Activated T-helper 17 cell treated with anti-CD3 and anti-CD28 coated beads, Interleukin-2, amount 50 U/mL, for 72 hours (primary cell): ENCODE measurements around the gene NCF4. TPM values are rescaled to one million over a fixed set of nuclear protein-coding genes. Genes with fewer than 3 reads are reported as not detected.

ENCODE experiments used
- ATAC-seq: fragments of 150-1000 bp; cut with Tn5 transposase; replicated peaks from 2 replicates; pipeline ENCODE4 v1.10.0; 2021; ENCODE audit warnings: mild to moderate bottlenecking, moderate library complexity
- H3K27ac Mint-ChIP-seq: one replicate; pipeline ENCODE4 v1.8.0; 2022; ENCODE audit warnings: mixed read lengths
- H3K27me3 Mint-ChIP-seq: one replicate; pipeline ENCODE4 v1.8.0; 2022; ENCODE audit warnings: mixed read lengths
- H3K36me3 Mint-ChIP-seq: one replicate; pipeline ENCODE4 v1.8.0; 2022; ENCODE audit warnings: low read depth, mild to moderate bottlenecking, mixed read lengths
- H3K4me1 Mint-ChIP-seq: one replicate; pipeline ENCODE4 v1.8.0; 2022; ENCODE audit warnings: mixed read lengths
- H3K4me3 Mint-ChIP-seq: one replicate; pipeline ENCODE4 v1.8.0; 2022; ENCODE audit warnings: mild to moderate bottlenecking, mixed read lengths
- H3K9me3 Mint-ChIP-seq: one replicate; pipeline ENCODE4 v1.8.0; 2022; ENCODE audit warnings: mixed read lengths
- total RNA-seq, 2 donors: library from RNA; stranded (reverse); gene quantifications; one replicate each; pipeline ENCODE4 v1.2.3, GENCODE V29; 2022

Gene NCF4
- total RNA-seq, 2 donors from 2014 or later = 40.6 to 60.1 TPM

DNA sequence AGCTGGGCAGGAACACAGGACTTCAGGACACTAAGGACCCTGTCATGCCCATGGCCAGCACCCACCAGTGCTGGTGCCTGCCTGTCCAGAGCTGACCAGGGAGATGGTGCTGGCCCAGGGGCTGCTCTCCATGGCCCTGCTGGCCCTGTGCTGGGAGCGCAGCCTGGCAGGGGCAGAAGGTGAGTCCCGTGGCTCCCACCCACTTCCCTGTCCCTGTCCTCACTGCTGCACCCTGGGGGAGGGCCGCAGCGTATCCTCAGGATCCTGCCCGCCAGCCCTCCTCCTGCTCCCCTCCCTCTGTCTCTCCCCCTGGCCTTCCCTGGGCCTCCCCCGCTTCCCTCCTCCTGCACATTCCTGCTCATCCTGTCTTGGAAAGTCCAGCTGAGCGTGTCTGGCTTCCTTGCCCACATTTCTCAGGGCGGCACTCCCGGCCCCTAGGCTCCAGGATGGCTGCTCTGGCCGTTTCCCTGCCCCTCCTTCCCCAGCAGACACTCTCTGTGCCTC is 61.4 kb downstream of the NCF4 start:
- Mint-ChIP-seq H3K9me3 (no peaks in the 10 kb centered on the region), H3K27me3 (peaks cover 11% of the 10 kb centered on the region), H3K4me1 (peaks cover 5% of the 10 kb centered on the region), H3K36me3 (no peaks in the 10 kb centered on the region), H3K27ac (no peak overlapping the region), H3K4me3 (no peak overlapping the region)
- no peak for ATAC-seq

DNA sequence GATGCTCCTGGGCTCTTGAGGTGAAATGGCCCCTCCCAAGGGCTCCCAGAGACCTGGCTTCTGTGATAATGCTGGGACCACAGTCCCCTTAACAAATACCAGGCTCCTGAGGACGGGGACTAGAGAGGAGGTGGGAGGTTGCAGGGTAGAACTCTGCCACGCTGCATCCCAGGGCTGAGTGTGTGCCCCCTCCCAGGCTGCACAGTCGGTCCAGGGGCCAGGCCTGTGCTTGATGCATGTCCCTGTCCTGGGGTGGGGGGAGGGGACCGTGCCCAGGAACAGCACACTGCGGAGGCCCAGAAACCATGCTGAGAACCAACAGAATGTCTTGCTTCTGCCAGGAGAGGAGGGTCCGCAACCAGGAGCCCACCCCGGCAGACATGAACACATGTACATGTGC is 61.9 kb downstream of the NCF4 start:
- no peak overlapping the region for H3K4me3 Mint-ChIP-seq
- peaks cover 8% of the 10 kb centered on the region for H3K4me1 Mint-ChIP-seq
- H3K27ac Mint-ChIP-seq = no peak overlapping the region
- no peaks in the 10 kb centered on the region for H3K36me3 Mint-ChIP-seq
- H3K9me3 Mint-ChIP-seq = no peaks in the 10 kb centered on the region
- ATAC-seq = no peak
- peaks cover 15% of the 10 kb centered on the region for H3K27me3 Mint-ChIP-seq

DNA sequence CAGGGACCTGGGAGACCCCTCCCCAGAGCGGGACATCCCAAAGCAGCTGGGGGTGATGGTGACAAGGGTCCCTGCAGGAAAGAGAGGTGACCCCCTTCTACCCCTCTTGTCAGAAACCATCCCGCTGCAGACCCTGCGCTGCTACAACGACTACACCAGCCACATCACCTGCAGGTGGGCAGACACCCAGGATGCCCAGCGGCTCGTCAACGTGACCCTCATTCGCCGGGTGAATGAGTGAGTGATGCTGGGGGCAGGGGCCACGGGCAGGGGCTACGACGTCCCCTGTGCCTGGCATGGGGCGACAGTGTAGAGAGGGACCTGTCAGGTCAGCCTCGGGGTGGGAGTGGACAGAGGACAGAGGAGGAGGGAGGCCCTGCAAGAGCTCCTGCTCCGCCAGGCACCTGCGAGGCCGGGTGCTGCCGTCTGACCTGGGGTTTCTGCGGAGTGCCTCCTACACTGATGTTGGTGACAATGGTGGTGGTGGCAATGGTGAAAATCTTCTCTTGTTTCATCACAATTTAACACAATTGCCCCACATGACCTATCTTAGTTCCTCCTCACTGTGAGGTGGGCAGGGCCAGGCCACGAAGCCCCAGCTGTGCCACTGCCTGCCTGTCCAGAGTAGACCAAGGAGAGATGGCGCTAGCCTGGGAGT is 62.5 kb downstream of the NCF4 start:
- H3K36me3 Mint-ChIP-seq = no peaks in the 10 kb centered on the region
- peaks cover 16% of the 10 kb centered on the region for H3K27me3 Mint-ChIP-seq
- no peak overlapping the region for H3K4me3 Mint-ChIP-seq
- no peaks in the 10 kb centered on the region for H3K9me3 Mint-ChIP-seq
- ATAC-seq = no peak
- H3K27ac Mint-ChIP-seq = no peak overlapping the region
- H3K4me1 Mint-ChIP-seq = peaks cover 8% of the 10 kb centered on the region

DNA sequence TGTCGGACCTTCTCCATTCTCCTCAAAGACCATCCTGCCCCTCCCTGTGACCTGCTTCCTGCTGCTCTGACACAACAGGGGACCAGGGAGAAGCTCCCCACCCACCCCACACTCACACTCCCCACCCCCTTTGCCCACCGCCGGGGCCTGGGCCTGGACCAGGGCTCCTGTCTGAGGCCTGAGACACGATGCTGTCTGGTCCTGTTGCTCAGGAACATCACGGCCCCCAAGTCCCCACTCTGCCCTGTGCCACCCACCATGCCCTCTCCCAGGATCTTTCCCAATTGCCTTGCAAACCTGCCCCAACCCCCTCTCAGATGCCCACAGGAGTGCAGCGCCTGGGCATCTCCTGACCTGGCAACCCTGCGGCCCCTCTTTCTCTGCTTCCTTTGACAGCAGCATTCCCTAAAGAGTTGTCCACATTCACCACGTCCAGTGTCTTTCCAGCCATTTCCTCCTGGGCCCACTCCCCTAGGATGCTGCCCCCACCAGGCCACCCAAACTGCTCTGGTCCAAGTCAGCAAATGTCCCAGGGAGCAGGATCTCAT is 63.4 kb downstream of the NCF4 start:
- H3K4me1 Mint-ChIP-seq = peaks cover 8% of the 10 kb centered on the region
- H3K27ac Mint-ChIP-seq = peak overlapping the region; percentile 1
- no peaks in the 10 kb centered on the region for H3K9me3 Mint-ChIP-seq
- no peak overlapping the region for H3K4me3 Mint-ChIP-seq
- H3K27me3 Mint-ChIP-seq = peaks cover 16% of the 10 kb centered on the region
- no peak for ATAC-seq
- no peaks in the 10 kb centered on the region for H3K36me3 Mint-ChIP-seq

DNA sequence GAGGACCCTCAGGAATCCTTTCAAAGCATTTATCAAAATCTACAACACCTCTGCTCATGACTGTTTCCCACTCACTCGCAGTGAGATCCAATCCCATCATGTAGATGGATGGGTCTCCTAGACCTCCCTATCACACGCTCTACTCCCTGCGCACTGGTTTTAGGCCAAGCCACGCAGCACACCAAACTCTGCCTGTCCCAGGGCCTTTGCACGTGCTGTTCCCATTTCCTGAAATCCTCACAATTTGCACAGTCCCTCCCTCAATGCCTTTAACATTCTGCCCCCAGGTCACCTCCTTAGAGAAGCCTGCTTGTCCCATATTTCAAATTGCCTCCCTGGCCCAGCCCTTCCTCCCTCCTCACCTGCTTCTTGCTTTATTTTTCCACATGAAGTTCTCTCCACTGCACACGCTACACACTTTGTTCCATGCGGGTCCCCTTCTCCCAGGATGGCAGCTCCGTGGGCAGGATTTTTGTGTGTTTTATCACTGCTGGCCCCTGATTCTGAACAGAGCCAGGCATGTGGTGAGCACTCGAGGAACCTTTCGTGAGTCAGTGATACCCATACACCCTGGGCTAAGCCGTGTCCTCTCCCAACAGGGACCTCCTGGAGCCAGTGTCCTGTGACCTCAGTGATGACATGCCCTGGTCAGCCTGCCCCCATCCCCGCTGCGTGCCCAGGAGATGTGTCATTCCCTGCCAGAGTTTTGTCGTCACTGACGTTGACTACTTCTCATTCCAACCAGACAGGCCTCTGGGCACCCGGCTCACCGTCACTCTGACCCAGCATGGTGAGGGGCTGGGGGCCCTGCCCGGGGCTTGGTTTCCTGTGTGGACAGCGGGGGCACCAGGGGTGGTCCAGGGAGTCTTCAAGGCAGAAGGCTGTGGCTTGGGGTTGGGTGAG is 64.8 kb downstream of the NCF4 start:
- ATAC-seq = peak; percentile 23
- Mint-ChIP-seq H3K9me3 (no peaks in the 10 kb centered on the region), H3K36me3 (no peaks in the 10 kb centered on the region), H3K4me3 (no peak overlapping the region), H3K4me1 (peaks cover 8% of the 10 kb centered on the region), H3K27ac (peak overlapping the region; percentile 8), H3K27me3 (peaks cover 16% of the 10 kb centered on the region)

DNA sequence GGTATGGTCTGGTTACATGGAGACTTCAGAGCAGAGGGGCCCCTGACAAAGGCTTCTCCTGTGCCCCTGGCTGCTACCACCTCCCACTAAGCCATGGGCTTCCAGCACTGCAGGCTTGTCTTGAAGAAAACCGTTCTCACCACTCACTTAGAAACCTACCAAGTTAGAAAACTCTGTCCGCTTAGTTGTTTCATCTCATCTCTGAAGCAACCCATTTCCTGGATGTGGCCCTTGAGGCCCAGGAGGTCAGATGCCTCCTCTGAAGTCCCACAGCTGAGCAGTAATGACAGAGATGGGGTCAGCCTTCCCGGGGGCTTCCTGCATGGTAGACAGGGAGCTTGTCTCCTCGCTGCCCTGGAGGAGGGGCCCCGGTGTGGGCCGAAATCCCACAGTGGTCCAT is 65.5 kb downstream of the NCF4 start:
- H3K27me3 Mint-ChIP-seq = peaks cover 11% of the 10 kb centered on the region
- H3K4me1 Mint-ChIP-seq = peaks cover 9% of the 10 kb centered on the region
- peak; percentile 53 for ATAC-seq
- no peaks in the 10 kb centered on the region for H3K9me3 Mint-ChIP-seq
- peak overlapping the region; percentile 8 for H3K27ac Mint-ChIP-seq
- H3K36me3 Mint-ChIP-seq = no peaks in the 10 kb centered on the region
- no peak overlapping the region for H3K4me3 Mint-ChIP-seq

DNA sequence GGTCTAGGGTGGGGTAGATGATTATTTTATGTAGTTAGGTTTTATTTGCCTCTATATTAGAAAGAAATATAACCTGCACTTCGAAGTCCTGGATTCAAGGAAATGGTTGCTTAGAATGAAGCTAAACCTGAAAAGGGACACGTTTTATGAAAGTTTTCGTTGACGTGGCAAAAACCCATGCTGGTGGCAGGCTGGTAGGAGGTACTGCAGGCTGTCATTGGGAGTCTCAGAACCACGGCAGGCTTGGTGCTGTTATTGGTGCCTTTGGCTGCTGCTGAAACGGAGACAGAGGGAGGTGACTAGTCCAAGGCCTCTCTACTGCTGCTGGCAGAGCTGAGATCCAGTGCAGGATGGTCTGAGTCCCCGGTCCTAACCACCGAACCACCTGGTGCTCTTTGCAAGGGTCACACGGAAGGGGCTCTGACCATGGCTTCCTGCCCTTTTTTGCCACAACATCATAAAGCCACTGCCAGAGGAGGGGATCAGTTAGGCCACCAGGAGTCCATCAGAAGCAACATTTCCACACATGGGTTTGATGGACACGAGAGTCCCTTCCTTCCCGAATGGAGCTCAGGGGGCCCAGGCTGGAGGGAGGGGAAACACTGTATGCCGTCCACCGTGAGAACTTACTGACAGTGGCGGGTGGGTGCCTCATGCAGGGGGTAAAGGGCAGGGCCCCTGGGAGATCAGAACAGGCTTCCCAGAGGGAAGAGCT is 66.1 kb downstream of the NCF4 start:
- ATAC-seq = peak; percentile 44
- H3K36me3 Mint-ChIP-seq = no peaks in the 10 kb centered on the region
- no peak overlapping the region for H3K4me3 Mint-ChIP-seq
- H3K27me3 Mint-ChIP-seq = peaks cover 10% of the 10 kb centered on the region
- peaks cover 9% of the 10 kb centered on the region for H3K4me1 Mint-ChIP-seq
- peak overlapping the region; percentile 8 for H3K27ac Mint-ChIP-seq
- H3K9me3 Mint-ChIP-seq = no peaks in the 10 kb centered on the region

Other genes with a start within 250 kb of the NCF4 start
- gene CACNG2, start 157.3 kb upstream of the NCF4 start, total RNA-seq = not detected
- gene IFT27, start 84.9 kb upstream of the NCF4 start, total RNA-seq = 10 to 100 TPM; 19.7 to 21.2 TPM
- gene PVALB, start 44.0 kb upstream of the NCF4 start, total RNA-seq = not detected
- gene CSF2RB, start 52.6 kb downstream of the NCF4 start, total RNA-seq = 1 to 10 TPM; 4.2 to 4.8 TPM
- gene TST, start 158.4 kb downstream of the NCF4 start, total RNA-seq = 10 to 100 TPM in 1 of 2 donors, 1 to 10 TPM in 1; 8.2 to 14.5 TPM
- gene MPST, start 158.7 kb downstream of the NCF4 start, total RNA-seq = 10 to 100 TPM; 22.7 to 41.6 TPM
- gene KCTD17, start 190.7 kb downstream of the NCF4 start, total RNA-seq = 10 to 100 TPM; 39.4 to 41.9 TPM
- 100 to 1,000 TPM in 1 of 2 donors, 10 to 100 TPM in 1; 86.6 to 343 TPM for gene TMPRSS6, start 248.7 kb downstream of the NCF4 start, total RNA-seq